Activated CD8-positive, alpha-beta memory T cell treated with anti-CD3 and anti-CD28 coated beads for 36 hours (primary cell): ENCODE measurements around the gene OR6J1. TPM values are rescaled to one million over a fixed set of nuclear protein-coding genes. Genes with fewer than 3 reads are reported as not detected.

Experiments used
- CTCF ChIA-PET: fragments of 350-600 bp; sonication (Branson Sonifier 250); formaldehyde crosslinking; loops from one replicate; lab custom pipeline; 2021; ENCODE audit warnings: antibody characterized with exemption; lab: Charles Lee
- POLR2A ChIA-PET: fragments of 350-600 bp; sonication (Branson Sonifier 250); formaldehyde crosslinking; loops from one replicate; lab custom pipeline; 2021; ENCODE audit warnings: antibody characterized with exemption; lab: Charles Lee
- total RNA-seq, 2 experiments: library from RNA; stranded (reverse); gene quantifications; one replicate each; pipeline ENCODE4 v1.2.3, GENCODE V29; 2021

OR6J1 gene
- total RNA-seq, 2 experiments from 2014 or later: not detected

GRCh38 chr14:22593601-22594000, 50.6 kb downstream of the OR6J1 start:
- CTCF ChIA-PET: interaction anchor here (0.6 to 2.7 kb wide), 3 partner anchors 23 to 859 kb away, joined by 3 to 10 read pairs (median 3); no protein-coding TSS in a partner anchor
- POLR2A ChIA-PET: no interaction called here

GRCh38 chr14:22593189-22593588, 51.0 kb downstream of the OR6J1 start:
- CTCF ChIA-PET: interaction anchor here (0.6 to 2.7 kb wide), 3 partner anchors 23 to 859 kb away, joined by 3 to 10 read pairs (median 3); no protein-coding TSS in a partner anchor
- POLR2A ChIA-PET: no interaction called here

- ChIA-PET CTCF (interaction anchor here (0.8 to 4.4 kb wide), 8 partner anchors 8 to 697 kb away, joined by 3 to 39 read pairs (median 6); partner anchors contain the start of gene ABHD4), POLR2A (interaction anchor here (0.5 to 3.5 kb wide), 17 partner anchors 9 to 1907 kb away, joined by 3 to 32 read pairs (median 4); partner anchors contain the start of genes ABHD4 and OXA1L)
These were observed 54.9 kb downstream of the OR6J1 start, which contains the start of gene DAD1 for GRCh38 chr14:22589096-22589839. Gene DAD1 (minus strand): TSS chr14:22589224. CDS start chr14:22589157, 67 bp downstream.

- CTCF ChIA-PET: interaction anchor here (0.9 to 4.4 kb wide), 8 partner anchors 8 to 697 kb away, joined by 3 to 39 read pairs (median 6); partner anchors contain the start of gene ABHD4
These were observed 55.5 kb downstream of the OR6J1 start for GRCh38 chr14:22588526-22589095.

GRCh38 chr14:22587677-22588422, 56.3 kb downstream of the OR6J1 start:
- ChIA-PET POLR2A (interaction anchor here (0.6 to 3.5 kb wide), 9 partner anchors 10 to 1100 kb away, joined by 3 to 32 read pairs (median 5); partner anchors contain the start of genes ABHD4 and OXA1L), CTCF (interaction anchor here (0.5 to 4.4 kb wide), 5 partner anchors 11 to 1687 kb away, joined by 4 to 39 read pairs (median 5); partner anchors contain the start of gene ABHD4)

More at GRCh38 chr14:22588526-22589095, 55.5 kb downstream of the OR6J1 start:
- POLR2A ChIA-PET: interaction anchor here (0.6 to 3.5 kb wide), 14 partner anchors 9 to 671 kb away, joined by 3 to 32 read pairs (median 4); partner anchors contain the start of genes ABHD4 and OXA1L

- CTCF ChIA-PET: interaction anchor here (0.5 to 3.8 kb wide), 3 partner anchors 11 to 1688 kb away, joined by 4 to 39 read pairs (median 5); partner anchors contain the start of gene ABHD4
- POLR2A ChIA-PET: interaction anchor here (0.7 to 3.5 kb wide), 4 partner anchors 11 to 1100 kb away, joined by 3 to 32 read pairs (median 10); partner anchors contain the start of gene ABHD4
These were observed 56.9 kb downstream of the OR6J1 start for GRCh38 chr14:22587247-22587646.

- ChIA-PET CTCF (interaction anchor here (1.0 to 2.0 kb wide), 2 partner anchors 14 kb away, joined by 4 to 10 read pairs; no protein-coding TSS in a partner anchor), POLR2A (no interaction called here)
These were observed 60.2 kb downstream of the OR6J1 start for GRCh38 chr14:22583994-22584393.

Other genes starting within 250 kb of the OR6J1 start
- gene DAD1, start 55.1 kb downstream of the OR6J1 start, total RNA-seq: 100 to 1,000 TPM; 292 to 295 TPM
- 1 to 10 TPM; 8.1 to 9.2 TPM for gene ABHD4, start 46.1 kb downstream of the OR6J1 start, total RNA-seq
- 100 to 1,000 TPM; 122 to 123 TPM for gene OXA1L, start 122.3 kb upstream of the OR6J1 start, total RNA-seq
- gene SLC7A7, start 171.1 kb upstream of the OR6J1 start, total RNA-seq: under 1 TPM; 0.21 to 0.38 TPM
- gene MRPL52, start 185.5 kb upstream of the OR6J1 start, total RNA-seq: 100 to 1,000 TPM; 170 to 179 TPM
- gene MMP14, start 192.2 kb upstream of the OR6J1 start, total RNA-seq: 1 to 10 TPM in 1 of 2 experiments, under 1 TPM in 1; 0.76 to 1.8 TPM
- 10 to 100 TPM; 28.1 to 28.5 TPM for gene LRP10, start 227.4 kb upstream of the OR6J1 start, total RNA-seq
- under 1 TPM in 1 of 2 experiments, not detected in 1; 0.11 TPM for gene REM2, start 238.9 kb upstream of the OR6J1 start, total RNA-seq